Mucosa of stomach (tissue), 1 donor: ENCODE results near the gene TPSG1.
"Not testable (repeated sequence)": the region's sequence is repeated elsewhere in the genome, so short reads cannot be mapped to it uniquely, and the experiment has no call there.

Source experiments
- H3K27me3 ChIP-seq: one replicate; pipeline ENCODE4 v1.7.0; 2013; ENCODE audit warnings: mild to moderate bottlenecking, low read length; ENCODE audit not compliant: control insufficient read depth, insufficient read depth
- H3K36me3 ChIP-seq: one replicate; pipeline ENCODE4 v1.7.0; 2013; ENCODE audit warnings: low read length; ENCODE audit not compliant: control insufficient read depth, insufficient read depth
- H3K4me1 ChIP-seq: one replicate; pipeline ENCODE4 v1.7.0; 2013; ENCODE audit warnings: mild to moderate bottlenecking, low read length; ENCODE audit not compliant: control insufficient read depth, insufficient read depth
- H3K4me3 ChIP-seq: one replicate; pipeline ENCODE4 v1.7.0; 2013; ENCODE audit warnings: low read length
- H3K9ac ChIP-seq: one replicate; pipeline ENCODE4 v1.7.0; 2013; ENCODE audit warnings: mild to moderate bottlenecking, low read length, moderate library complexity
- H3K9me3 ChIP-seq: one replicate; pipeline ENCODE4 v1.7.0; 2013; ENCODE audit warnings: mild to moderate bottlenecking, low read length, moderate library complexity; ENCODE audit not compliant: control insufficient read depth
- donor health status: Pancreatic carcinoma.

Gene TPSG1

GRCh38 chr16:1254821-1255220 is 29.8 kb upstream of the TPSG1 start:
- peaks cover 17% of the 10 kb centered on the region for H3K27me3 ChIP-seq
- H3K36me3 ChIP-seq, H3K9me3 ChIP-seq, H3K4me3 ChIP-seq, H3K9ac ChIP-seq, H3K4me1 ChIP-seq: not testable (repeated sequence)

GRCh38 chr16:1253701-1254364 is 28.8 kb upstream of the TPSG1 start:
- H3K9me3 ChIP-seq, H3K36me3 ChIP-seq, H3K9ac ChIP-seq, H3K4me3 ChIP-seq, H3K27me3 ChIP-seq, H3K4me1 ChIP-seq: not testable (repeated sequence)

- H3K9me3 ChIP-seq, H3K4me3 ChIP-seq, H3K36me3 ChIP-seq: not testable (repeated sequence)
These were observed 24.1 kb upstream of the TPSG1 start for GRCh38 chr16:1249031-1249755.

GRCh38 chr16:1247903-1248537 is 23.0 kb upstream of the TPSG1 start:
- H3K4me1 ChIP-seq, H3K9ac ChIP-seq, H3K4me3 ChIP-seq, H3K9me3 ChIP-seq, H3K36me3 ChIP-seq, H3K27me3 ChIP-seq: not testable (repeated sequence)

More at GRCh38 chr16:1249031-1249755, 24.1 kb upstream of the TPSG1 start:
- not testable (repeated sequence) for H3K4me1 ChIP-seq, H3K27me3 ChIP-seq, H3K9ac ChIP-seq

GRCh38 chr16:1245452-1246020 is 20.5 kb upstream of the TPSG1 start:
- no peak overlapping the region for H3K4me3 ChIP-seq
- no peak overlapping the region for H3K9ac ChIP-seq
- H3K36me3 ChIP-seq: no peaks in the 10 kb centered on the region
- no peaks in the 10 kb centered on the region for H3K4me1 ChIP-seq
- peaks cover 5% of the 10 kb centered on the region for H3K27me3 ChIP-seq
- no peaks in the 10 kb centered on the region for H3K9me3 ChIP-seq

GRCh38 chr16:1244881-1245280 is 19.8 kb upstream of the TPSG1 start:
- no peak overlapping the region for H3K4me3 ChIP-seq
- no peak overlapping the region for H3K9ac ChIP-seq
- H3K4me1 ChIP-seq: no peaks in the 10 kb centered on the region
- no peaks in the 10 kb centered on the region for H3K9me3 ChIP-seq
- no peaks in the 10 kb centered on the region for H3K36me3 ChIP-seq
- H3K27me3 ChIP-seq: peaks cover 5% of the 10 kb centered on the region

- not testable (repeated sequence) for H3K36me3 ChIP-seq, H3K27me3 ChIP-seq, H3K9me3 ChIP-seq, H3K9ac ChIP-seq, H3K4me1 ChIP-seq, H3K4me3 ChIP-seq
These were observed 19.1 kb upstream of the TPSG1 start for GRCh38 chr16:1243907-1244850.

GRCh38 chr16:1243363-1243762 is 18.3 kb upstream of the TPSG1 start:
- not testable (repeated sequence) for H3K36me3 ChIP-seq, H3K4me3 ChIP-seq, H3K27me3 ChIP-seq, H3K9ac ChIP-seq, H3K9me3 ChIP-seq, H3K4me1 ChIP-seq

- H3K9ac ChIP-seq, H3K4me1 ChIP-seq, H3K9me3 ChIP-seq, H3K27me3 ChIP-seq, H3K4me3 ChIP-seq, H3K36me3 ChIP-seq: not testable (repeated sequence)
These were observed 16.0 kb upstream of the TPSG1 start for GRCh38 chr16:1241081-1241480.

- not testable (repeated sequence) for H3K27me3 ChIP-seq, H3K4me3 ChIP-seq, H3K36me3 ChIP-seq, H3K9me3 ChIP-seq, H3K9ac ChIP-seq, H3K4me1 ChIP-seq
These were observed 15.4 kb upstream of the TPSG1 start, which contains the start of gene TPSAB1 for GRCh38 chr16:1240436-1240835. TPSAB1 (plus strand) TSS chr16:1240705; CDS start chr16:1240939, 234 bp downstream.

GRCh38 chr16:1239575-1239974 is 14.5 kb upstream of the TPSG1 start:
- H3K27me3 ChIP-seq, H3K4me1 ChIP-seq, H3K9ac ChIP-seq, H3K9me3 ChIP-seq, H3K36me3 ChIP-seq, H3K4me3 ChIP-seq: not testable (repeated sequence)
